HG03196 (cell line): ENCODE results near the gene KLF16.
"Not testable (repeated sequence)": the region's sequence is repeated elsewhere in the genome, so short reads cannot be mapped to it uniquely, and the experiment has no call there.

Experiments used
- ATAC-seq: cut with Tn5 transposase; IDR thresholded peaks from one replicate; pipeline ENCODE4 v1.9.1; 2021; ENCODE audit not compliant: unreplicated experiment

The KLF16 gene

DNA sequence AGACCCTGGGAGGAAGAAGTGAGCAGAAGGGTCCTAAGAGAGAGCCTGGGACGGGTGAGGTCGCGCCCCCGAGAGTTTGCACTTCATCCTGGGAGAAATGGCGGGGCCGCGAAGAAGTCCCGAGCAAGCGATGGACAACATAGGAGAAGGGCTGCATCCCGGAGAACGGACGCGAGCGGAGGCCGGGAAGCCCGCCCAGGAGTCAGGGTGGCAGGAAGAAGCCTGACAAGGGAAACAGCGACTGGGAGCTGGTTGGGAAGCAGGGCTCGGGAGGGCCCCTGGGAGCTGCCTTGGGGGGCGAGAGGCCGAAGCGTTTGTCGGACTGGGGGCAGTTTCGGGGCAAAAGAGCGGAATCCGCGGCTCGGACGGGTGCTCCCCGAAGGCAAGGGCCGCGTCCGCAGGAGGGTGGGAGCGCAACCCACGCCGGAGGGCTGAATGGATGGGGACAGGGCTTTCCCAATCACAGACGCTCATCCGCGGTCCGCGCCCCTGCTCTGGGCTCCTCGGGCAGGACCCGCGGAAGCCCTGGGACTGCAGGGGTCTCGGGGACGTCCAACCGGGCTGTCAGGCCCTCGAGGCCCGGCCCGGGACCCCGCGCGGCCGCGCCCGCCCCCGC lies 21.4 kb upstream of the KLF16 start:
- ATAC-seq: no peak

DNA sequence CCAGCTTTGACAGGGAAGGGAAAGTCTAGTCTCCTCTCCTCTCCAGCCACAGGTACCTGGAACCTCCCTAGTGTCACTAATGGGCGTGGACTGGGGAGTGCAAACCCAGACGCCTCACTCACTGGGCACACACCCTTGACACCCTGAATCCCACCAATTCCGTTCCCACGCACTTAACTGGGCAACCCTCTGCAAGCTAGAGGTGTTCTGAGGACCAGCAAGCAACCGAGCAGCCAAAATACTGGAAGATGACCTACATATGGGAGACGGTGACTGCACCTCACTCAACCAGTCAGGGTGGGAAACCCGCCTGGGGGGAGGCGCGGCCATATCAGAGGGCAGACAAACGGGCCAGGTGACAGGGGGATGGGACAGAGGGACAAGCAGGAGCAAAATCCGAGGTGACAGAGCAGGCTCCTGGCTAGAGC lies 20.9 kb upstream of the KLF16 start:
- ATAC-seq: no peak

GRCh38 chr19:1883784-1884183 lies 20.4 kb upstream of the KLF16 start:
- no peak for ATAC-seq

DNA sequence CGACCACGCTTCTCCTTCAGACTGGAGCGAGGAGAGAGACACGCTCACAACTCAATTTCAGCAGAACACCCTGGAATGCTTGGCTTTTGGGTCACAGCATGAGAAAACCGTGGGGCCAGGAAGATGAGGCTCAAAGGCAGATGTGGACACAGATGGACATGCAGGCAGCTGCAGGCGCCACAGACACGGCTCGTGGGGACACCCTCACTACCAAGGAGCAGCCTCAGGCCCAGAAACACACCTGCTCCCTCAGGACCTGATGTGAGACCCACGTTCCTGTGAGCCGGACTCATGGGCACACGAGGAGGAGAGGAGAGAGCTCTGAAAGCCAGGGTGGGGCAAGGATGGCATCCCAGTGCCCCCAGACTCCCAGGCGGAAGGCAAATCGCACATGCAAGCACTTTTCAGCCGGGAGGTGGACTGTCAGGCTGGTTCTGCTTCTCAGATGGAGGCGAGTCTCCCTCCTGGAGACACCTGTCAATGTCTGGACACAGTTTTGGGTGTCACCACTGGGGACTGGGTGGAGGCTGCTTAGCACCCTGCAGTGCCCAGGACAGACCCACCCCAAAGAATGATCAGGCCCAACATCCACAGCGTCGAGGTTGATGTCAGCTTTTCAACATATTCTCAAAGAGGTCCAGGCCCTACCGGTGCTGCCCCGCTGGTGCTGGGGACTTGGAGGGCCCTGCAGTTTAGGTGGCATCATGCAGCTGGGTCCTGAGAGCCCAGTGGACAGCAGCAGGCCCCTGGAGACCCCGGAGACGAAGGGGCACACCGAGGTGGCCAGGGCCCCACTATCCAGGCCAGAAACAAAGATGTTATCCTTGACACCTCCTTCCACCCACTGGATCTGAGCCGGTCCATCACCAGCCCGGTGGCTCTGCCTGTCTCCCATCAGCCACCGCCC lies 19.7 kb upstream of the KLF16 start:
- ATAC-seq: no peak

- no peak for ATAC-seq
Observed at GRCh38 chr19:1882089-1882785, 18.9 kb upstream of the KLF16 start.

DNA sequence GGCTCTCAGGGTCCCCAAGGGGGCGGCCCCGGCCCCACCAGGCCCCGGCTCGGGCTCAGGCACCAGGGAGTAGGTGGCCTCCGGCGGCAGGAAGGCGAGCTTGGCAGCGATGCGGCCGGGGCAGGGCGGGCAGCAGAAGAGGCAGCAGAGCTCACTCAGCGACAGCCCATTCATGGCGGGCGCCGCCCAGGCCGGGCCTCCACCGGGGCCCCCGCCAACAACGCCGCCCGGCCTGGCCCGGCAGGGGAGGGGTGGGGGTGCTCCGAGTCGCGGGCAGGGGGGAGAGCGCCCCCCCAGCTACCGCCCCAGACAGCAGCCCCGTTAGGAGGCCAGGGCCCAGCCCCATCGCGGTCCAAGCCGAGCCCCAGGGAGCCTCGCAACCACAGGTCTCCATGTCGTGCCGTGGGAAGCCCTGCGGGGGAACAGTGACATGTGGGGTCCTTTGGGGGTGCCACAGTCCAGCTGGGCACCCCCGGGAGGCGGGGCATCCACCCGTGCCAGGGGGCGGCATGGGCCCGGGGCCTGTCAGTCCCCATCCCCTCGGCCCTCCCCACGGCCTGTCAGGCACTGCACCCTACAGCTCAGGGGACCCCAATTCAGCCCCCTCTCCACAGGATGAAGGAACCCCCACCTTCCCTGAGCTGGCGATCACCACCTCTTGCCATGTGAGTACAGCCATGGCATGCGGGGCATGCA lies 18.2 kb upstream of the KLF16 start:
- not testable (repeated sequence) for ATAC-seq

DNA sequence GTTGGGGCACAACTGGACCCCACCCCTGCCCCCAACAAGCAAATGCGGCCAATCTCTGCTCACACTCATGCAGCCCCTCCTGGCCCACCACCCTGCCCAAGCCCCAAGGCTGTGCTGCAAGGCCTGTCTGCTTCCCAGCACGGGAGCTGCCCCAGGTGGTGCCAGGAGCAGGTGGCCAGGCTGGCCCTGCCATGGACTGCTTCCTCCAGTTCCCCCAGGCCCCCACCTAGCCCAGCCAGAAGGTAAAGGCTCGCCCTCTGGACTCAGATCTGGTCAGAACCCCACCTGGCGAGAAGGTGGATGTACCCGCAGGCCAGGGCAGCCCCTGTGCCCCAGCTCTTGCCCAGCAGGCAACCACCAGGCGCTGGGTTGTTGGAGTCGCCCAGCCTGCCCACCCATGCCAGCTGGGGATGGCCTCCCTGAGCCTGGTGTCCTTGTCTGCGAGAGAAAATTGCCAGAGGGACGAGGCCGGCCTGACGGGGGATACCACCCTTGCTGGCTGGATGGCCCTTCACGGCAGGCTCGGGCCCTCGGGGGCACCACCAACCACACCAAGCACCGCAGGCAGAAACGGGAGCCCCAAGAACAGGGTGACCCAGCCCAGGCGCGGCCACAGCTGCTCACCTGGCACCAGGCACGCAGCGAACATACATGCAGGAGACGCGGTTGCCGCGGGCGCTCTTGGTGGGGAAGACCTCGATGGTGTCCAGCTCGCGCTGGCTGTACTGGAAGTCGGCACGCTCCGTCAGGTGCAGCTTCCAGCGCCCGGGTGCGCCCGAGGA lies 17.4 kb upstream of the KLF16 start:
- no peak for ATAC-seq

DNA sequence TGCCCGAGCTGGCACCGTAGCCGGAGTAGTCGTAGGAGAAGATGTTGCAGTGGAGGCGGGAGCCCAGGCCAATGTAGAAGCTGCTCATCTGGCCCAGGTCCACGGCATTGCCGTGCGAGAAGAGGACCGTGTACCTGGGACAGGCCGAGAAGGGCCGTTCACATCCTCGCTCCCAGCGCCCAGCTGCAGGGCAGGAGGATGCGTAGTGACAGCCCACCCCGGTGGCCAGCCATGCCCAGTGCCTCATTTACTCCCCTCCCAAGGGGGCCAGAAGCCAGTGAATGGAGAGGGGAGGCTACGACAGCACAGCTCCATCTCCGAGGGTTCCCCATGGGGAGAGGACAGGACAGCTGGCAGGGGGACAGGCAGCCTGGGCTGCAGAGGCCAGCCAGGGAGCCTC lies 16.6 kb upstream of the KLF16 start:
- not testable (repeated sequence) for ATAC-seq

- ATAC-seq: not testable (repeated sequence)
Observed at GRCh38 chr19:1878583-1878982, 15.2 kb upstream of the KLF16 start.

DNA sequence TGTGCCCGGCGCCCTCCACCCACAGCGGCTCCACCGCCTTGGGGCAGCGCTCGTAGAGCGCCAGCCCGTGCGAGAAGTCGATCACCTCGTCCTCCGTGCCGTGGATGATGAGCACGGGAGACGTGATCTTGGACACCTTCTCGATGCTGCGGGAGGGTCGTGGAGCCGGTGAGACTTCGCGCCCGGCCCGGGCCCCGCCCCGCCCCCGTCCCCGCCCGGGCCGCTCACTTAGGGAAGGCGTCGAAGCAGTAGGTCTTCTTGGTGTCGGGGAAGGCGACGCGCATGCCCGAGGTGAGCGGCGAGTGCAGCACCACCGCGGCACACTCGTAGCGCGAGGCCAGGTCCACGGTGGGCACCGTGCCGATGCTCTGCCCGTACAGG lies 13.9 kb upstream of the KLF16 start:
- not testable (repeated sequence) for ATAC-seq

DNA sequence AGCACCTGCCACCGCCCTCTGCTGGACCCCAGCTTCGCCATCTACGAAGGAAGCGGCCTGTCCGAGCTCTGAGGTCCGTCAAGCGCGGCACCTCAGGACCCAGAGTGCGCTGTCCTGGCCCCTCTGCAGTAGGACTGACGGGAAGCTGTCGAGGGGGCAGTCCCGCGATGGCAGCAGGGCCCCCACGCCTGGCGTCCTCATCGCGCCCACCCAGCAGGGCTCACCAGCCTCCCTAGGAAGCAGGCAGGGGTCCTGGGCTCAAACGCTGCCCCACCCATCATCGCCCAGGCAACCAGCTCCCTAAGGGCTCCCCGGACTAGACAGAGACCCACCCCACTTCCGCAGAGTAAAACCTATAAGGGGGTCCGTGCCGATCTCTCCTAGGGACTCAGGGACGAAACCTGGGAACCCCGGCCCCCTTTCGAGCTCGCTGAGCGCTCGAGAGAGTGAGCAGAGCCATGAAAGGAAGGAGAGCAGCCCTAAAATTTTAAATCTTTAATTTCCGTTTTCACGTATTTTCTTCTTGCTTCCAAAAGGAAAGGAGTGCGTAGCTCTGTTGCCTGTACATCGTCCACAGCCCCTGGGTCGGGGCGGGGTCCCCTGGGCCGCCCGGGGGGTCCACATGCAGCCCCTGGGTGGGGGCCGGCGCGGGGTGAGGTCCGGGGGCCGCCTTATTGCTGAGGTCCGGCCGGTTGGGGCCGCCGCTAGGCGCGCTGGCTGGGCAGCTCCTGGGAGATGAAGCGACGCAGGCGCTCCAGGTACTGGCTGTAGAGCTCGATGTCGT lies 13.3 kb upstream of the KLF16 start:
- ATAC-seq: peak; percentile 17

GRCh38 chr19:1875646-1876495 lies 12.5 kb upstream of the KLF16 start:
- ATAC-seq: peak; percentile 88

GRCh38 chr19:1875265-1875645 lies 11.9 kb upstream of the KLF16 start:
- not testable (repeated sequence) for ATAC-seq

DNA sequence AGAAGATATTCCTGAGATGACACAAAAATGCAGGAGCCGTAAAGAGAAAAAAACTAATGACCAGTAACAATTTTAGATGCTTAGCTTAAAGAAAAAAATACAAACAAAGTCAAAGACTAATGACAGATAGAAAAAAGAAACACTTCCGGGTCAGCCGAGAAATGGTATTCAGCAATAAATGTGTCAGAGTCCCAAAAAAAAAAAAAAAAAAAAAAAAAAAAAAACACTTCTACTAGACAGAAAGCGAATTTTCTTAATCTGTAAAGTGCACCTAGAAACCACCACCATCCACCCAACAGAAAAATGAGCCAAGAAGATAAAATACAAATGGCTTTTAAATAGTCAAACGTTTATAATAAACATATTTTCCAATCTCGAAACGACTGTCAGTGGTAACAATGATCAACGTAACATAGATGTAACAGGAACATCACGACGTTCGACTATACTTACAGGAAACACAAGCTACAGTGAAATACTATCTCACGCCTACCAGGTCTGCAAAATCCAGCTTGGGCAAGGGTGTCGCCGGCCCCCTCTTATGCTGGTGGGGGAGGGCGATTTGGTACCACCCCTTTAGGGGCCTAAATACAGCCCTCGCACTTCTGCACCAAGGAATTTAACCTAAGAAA lies 11.3 kb upstream of the KLF16 start:
- ATAC-seq: no peak

- ATAC-seq: no peak
Observed at GRCh38 chr19:1873524-1874473, 10.4 kb upstream of the KLF16 start.

- no peak for ATAC-seq
Observed at GRCh38 chr19:1872807-1873523, 9.6 kb upstream of the KLF16 start.

DNA sequence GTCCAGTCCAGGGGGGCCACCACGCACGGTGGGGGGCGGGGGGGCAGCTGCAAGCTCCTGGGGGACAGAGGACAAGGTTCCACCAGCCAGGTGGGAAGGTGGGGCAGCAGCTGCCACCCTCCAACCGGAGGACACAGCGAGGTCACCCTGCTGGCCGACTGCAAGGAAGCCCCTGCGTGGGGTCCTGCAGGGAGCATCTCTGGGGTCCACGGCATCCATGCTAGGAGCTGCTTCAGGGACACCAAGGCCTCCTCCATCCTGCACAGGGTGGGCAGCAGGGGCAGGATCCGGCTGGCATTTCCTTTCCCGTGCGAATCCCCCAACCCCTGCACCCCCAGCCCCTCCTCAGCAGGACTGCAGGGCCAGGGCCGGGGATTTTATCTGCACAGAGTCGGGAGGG lies 8.3 kb upstream of the KLF16 start:
- ATAC-seq: no peak
